Progenitor cell of endocrine pancreas (in vitro differentiated cells): ENCODE results near the gene MCM9. TPM values are rescaled to one million over a fixed set of nuclear protein-coding genes. Genes with fewer than 3 reads are reported as not detected.
A peak's percentile ranks its signal among the peaks of the same experiment; 100 is the strongest.

Source experiments
- DNase-seq: peaks from one replicate; pipeline ENCODE4 v3.0.0; 2021; ENCODE audit warnings: low spot score; ENCODE audit not compliant: unreplicated experiment
- H3K27ac Mint-ChIP-seq: 2 replicates; pipeline ENCODE4 v1.8.0; 2021; ENCODE audit warnings: mild to moderate bottlenecking, moderate library complexity, mixed read lengths
- H3K27me3 Mint-ChIP-seq: 2 replicates; pipeline ENCODE4 v1.8.0; 2021; ENCODE audit warnings: mixed read lengths
- H3K36me3 Mint-ChIP-seq: 2 replicates; pipeline ENCODE4 v1.8.0; 2022; ENCODE audit warnings: mixed read lengths; ENCODE audit not compliant: insufficient read depth
- H3K4me1 Mint-ChIP-seq: 2 replicates; pipeline ENCODE4 v1.8.0; 2021; ENCODE audit warnings: low read depth, mixed read lengths
- H3K4me3 Mint-ChIP-seq: 2 replicates; pipeline ENCODE4 v1.8.0; 2021; ENCODE audit warnings: low read depth, mild to moderate bottlenecking, moderate library complexity, mixed read lengths
- H3K9me3 Mint-ChIP-seq: 2 replicates; pipeline ENCODE4 v1.8.0; 2021; ENCODE audit warnings: low read depth, mixed read lengths
- total RNA-seq: library from RNA; stranded (reverse); gene quantifications from 2 replicates; pipeline ENCODE4 v1.2.1, GENCODE V29; 2021
- TF ChIP-seq, protein P1 (sequence below): fragments of 200-600 bp; sonication (generic); IDR thresholded peaks from one replicate; pipeline ENCODE4 v1.5.0; 2021; ENCODE audit warnings: antibody characterized with exemption, mild to moderate bottlenecking; ENCODE audit not compliant: unreplicated experiment

Gene MCM9
- total RNA-seq, 1 donor from 2014 or later: 24.7 TPM

DNA sequence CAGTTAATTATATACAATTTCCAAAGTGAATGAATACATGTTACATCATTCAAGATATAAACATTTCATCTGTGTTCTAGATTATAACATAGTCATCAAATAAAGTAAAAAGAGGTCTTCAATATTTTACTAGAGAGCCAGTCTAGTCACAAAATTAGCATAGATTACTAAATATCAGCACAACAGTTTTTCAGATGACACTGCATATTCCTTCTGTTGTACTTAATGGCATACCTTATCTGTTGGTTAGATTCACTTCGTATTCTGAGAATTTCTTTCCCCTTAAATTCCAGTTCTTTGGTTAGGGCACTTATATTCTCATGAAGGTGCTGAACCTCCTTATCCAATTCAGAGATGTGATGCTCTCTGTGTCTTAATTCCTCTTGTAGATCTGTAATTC is 39.8 kb upstream of the MCM9 start:
- no peaks in the 10 kb centered on the region for H3K4me1 Mint-ChIP-seq
- no peak for DNase-seq
- H3K36me3 Mint-ChIP-seq: peaks cover 14% of the 10 kb centered on the region
- H3K27me3 Mint-ChIP-seq: no peaks in the 10 kb centered on the region
- TF ChIP-seq, protein P1, sequence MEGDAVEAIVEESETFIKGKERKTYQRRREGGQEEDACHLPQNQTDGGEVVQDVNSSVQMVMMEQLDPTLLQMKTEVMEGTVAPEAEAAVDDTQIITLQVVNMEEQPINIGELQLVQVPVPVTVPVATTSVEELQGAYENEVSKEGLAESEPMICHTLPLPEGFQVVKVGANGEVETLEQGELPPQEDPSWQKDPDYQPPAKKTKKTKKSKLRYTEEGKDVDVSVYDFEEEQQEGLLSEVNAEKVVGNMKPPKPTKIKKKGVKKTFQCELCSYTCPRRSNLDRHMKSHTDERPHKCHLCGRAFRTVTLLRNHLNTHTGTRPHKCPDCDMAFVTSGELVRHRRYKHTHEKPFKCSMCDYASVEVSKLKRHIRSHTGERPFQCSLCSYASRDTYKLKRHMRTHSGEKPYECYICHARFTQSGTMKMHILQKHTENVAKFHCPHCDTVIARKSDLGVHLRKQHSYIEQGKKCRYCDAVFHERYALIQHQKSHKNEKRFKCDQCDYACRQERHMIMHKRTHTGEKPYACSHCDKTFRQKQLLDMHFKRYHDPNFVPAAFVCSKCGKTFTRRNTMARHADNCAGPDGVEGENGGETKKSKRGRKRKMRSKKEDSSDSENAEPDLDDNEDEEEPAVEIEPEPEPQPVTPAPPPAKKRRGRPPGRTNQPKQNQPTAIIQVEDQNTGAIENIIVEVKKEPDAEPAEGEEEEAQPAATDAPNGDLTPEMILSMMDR: no peak
- H3K4me3 Mint-ChIP-seq: no peak overlapping the region
- no peak overlapping the region for H3K27ac Mint-ChIP-seq
- no peaks in the 10 kb centered on the region for H3K9me3 Mint-ChIP-seq

DNA sequence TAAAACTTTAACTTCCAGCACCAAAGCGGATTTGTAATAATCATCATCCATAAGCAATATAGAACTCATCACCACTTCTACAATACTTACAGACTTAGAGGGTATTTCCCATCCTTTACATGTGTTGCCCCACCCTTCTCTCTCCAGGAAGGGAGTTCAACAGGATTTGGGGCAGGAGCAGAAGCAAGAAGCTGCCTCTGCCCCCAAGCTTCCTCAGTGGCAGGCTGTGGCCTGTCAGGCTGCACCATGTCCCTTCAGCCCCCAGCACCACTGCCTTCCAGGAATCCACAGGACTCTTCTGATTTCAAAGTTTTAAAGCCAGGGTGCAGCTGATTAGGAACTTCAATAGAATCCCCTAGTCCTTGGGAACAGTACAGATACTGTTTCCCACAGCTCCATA is 36.7 kb upstream of the MCM9 start:
- H3K27ac Mint-ChIP-seq: no peak overlapping the region
- H3K27me3 Mint-ChIP-seq: no peaks in the 10 kb centered on the region
- peaks cover 2% of the 10 kb centered on the region for H3K4me1 Mint-ChIP-seq
- no peaks in the 10 kb centered on the region for H3K9me3 Mint-ChIP-seq
- no peak overlapping the region for H3K4me3 Mint-ChIP-seq
- H3K36me3 Mint-ChIP-seq: peaks cover 1% of the 10 kb centered on the region
- TF ChIP-seq, protein P1: no peak
- DNase-seq: no peak

DNA sequence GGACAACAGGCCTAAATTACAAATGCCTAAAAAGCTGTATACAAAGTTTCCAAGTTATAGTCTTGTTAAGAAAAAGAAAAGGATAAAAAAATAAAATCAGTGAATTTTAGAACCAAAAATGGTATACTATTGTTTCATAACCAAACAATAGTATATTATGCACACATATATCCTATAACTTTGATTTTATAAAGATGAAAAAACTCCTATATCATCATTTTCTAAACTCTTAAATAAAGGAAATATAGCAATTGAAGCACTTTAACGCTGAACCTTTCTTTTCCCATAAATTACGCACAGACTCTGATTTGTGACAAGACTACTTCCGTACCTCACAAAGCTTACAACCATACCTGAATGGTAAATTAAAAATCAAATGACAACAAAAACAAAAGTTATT is 35.9 kb upstream of the MCM9 start:
- H3K27ac Mint-ChIP-seq: no peak overlapping the region
- H3K27me3 Mint-ChIP-seq: no peaks in the 10 kb centered on the region
- H3K4me3 Mint-ChIP-seq: no peak overlapping the region
- no peaks in the 10 kb centered on the region for H3K36me3 Mint-ChIP-seq
- peaks cover 5% of the 10 kb centered on the region for H3K4me1 Mint-ChIP-seq
- DNase-seq: no peak
- TF ChIP-seq, protein P1: no peak
- H3K9me3 Mint-ChIP-seq: no peaks in the 10 kb centered on the region

DNA sequence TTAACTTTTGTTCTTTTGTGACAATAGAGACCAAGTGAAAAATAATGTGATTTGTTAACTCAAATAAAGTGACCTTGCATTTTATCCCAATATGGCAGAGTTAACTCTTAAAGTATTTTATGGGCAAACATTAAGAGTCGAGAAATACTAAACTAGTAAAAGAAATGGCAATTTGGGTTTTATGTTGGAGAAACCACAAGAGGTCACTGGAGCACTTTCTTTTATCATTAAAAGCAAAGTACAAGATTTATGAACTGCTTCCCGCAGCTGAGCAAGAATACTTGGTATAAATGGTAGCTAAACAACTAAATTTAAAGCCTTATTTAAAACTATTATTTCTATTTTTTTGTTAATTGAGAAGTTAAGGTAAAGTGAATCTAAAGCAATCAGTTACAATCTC is 33.5 kb upstream of the MCM9 start:
- H3K27me3 Mint-ChIP-seq: no peaks in the 10 kb centered on the region
- TF ChIP-seq, protein P1: peak; percentile 58
- no peak for DNase-seq
- H3K27ac Mint-ChIP-seq: no peak overlapping the region
- H3K4me3 Mint-ChIP-seq: no peak overlapping the region
- no peaks in the 10 kb centered on the region for H3K36me3 Mint-ChIP-seq
- H3K9me3 Mint-ChIP-seq: no peaks in the 10 kb centered on the region
- H3K4me1 Mint-ChIP-seq: peaks cover 9% of the 10 kb centered on the region

DNA sequence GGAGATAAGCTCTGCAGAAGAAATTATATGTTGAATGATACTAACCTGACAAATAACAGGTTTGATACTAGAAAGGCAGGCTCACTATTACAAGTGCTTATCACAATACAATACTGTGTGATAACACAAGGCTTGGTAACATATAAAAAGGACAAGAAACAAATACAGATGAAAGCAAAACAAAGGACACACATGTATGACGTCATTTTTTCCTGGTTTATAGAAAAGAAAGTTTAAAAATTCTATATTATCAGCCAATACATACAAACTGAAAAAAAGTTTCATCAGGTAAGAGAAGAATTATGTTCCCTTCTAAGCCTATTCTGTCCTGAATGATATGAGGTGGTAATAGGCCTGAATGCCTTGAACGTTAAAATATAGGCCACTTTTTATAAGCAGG is 32.3 kb upstream of the MCM9 start:
- Mint-ChIP-seq H3K27ac (no peak overlapping the region), H3K36me3 (no peaks in the 10 kb centered on the region), H3K4me3 (no peak overlapping the region), H3K9me3 (no peaks in the 10 kb centered on the region), H3K4me1 (peaks cover 9% of the 10 kb centered on the region), H3K27me3 (no peaks in the 10 kb centered on the region)
- TF ChIP-seq, protein P1: no peak
- no peak for DNase-seq
